CD14-positive monocyte (primary cell): Measurements from ENCODE around the gene SDF4. TPM values are rescaled to one million over a fixed set of nuclear protein-coding genes. Genes with fewer than 3 reads are reported as not detected.
A peak's percentile ranks its signal among the peaks of the same experiment; 100 is the strongest.

Experiments
- DNase-seq, 3 donors: peaks; one replicate each; pipeline ENCODE4 v3.0.0-alpha.2; 2011 to 2022
- H2AFZ ChIP-seq: 2 replicates; pipeline ENCODE4 v1.6.0; 2012; ENCODE audit warnings: mild to moderate bottlenecking, low read depth, low read length, inconsistent platforms; ENCODE audit not compliant: insufficient read depth, poor library complexity, severe bottlenecking
- H3K27ac ChIP-seq, 2 donors: 1 replicate in 1 of 2; 2 replicates in 1 of 2; pipeline ENCODE4 v1.5.1; 2012 to 2013; ENCODE audit warnings: low read length in 2 of 2, control low read depth in 1 of 2, inconsistent platforms in 1 of 2, low read depth in 1 of 2, mild to moderate bottlenecking in 1 of 2
- H3K27me3 ChIP-seq, 2 donors: one replicate each; pipeline versions ENCODE4 v1.6.0 to v1.6.1; 2011 to 2013; ENCODE audit warnings: low read length in 2 of 2; ENCODE audit not compliant: control insufficient read depth in 2 of 2, insufficient read depth in 2 of 2
- H3K36me3 ChIP-seq, 2 donors: replicated peaks in 1 of 2; 1 replicate in 1 of 2; 2 replicates in 1 of 2; pipeline versions ENCODE4 v1.5.1 to v1.6.1; 2012 to 2013; ENCODE audit warnings: low read length in 2 of 2, control low read depth in 1 of 2, inconsistent platforms in 1 of 2, mild to moderate bottlenecking in 1 of 2; ENCODE audit not compliant: insufficient read depth in 2 of 2, control insufficient read depth in 1 of 2
- H3K4me1 ChIP-seq, 2 donors: 1 replicate in 1 of 2; 2 replicates in 1 of 2; pipeline versions ENCODE4 v1.5.1 to v1.6.1; 2012 to 2013; ENCODE audit warnings: low read length in 2 of 2, control low read depth in 1 of 2, inconsistent platforms in 1 of 2, mild to moderate bottlenecking in 1 of 2, moderate library complexity in 1 of 2; ENCODE audit not compliant: insufficient read depth in 2 of 2, control insufficient read depth in 1 of 2
- H3K4me2 ChIP-seq: replicated peaks from 2 replicates; pipeline ENCODE3; 2012; ENCODE audit warnings: low read length, moderate library complexity, mild to moderate bottlenecking; ENCODE audit not compliant: poor library complexity, severe bottlenecking; ENCODE audit errors: extremely low read depth
- H3K4me3 ChIP-seq, 3 experiments: fragments of 200-600 bp in 1 of 3; sonication (generic) in 1 of 3; replicated peaks in 1 of 3; 1 replicate in 2 of 3; 2 replicates in 1 of 3; pipeline ENCODE4 v1.5.1; 2011 to 2013; ENCODE audit warnings: low read length in 3 of 3, mild to moderate bottlenecking in 3 of 3, control low read depth in 2 of 3, low read depth in 2 of 3, inconsistent platforms in 1 of 3, moderate library complexity in 1 of 3
- H3K79me2 ChIP-seq: 2 replicates; pipeline ENCODE4 v1.6.0; 2012; ENCODE audit warnings: mild to moderate bottlenecking, control low read depth, inconsistent platforms, low read length, moderate library complexity; ENCODE audit not compliant: insufficient read depth
- H3K9ac ChIP-seq: 2 replicates; pipeline ENCODE4 v1.6.0; 2017; ENCODE audit warnings: low read length, mild to moderate bottlenecking; ENCODE audit not compliant: insufficient read depth, poor library complexity, severe bottlenecking
- H3K9me3 ChIP-seq, 2 donors: replicated peaks in 1 of 2; 1 replicate in 1 of 2; 2 replicates in 1 of 2; pipeline versions ENCODE4 v1.5.1 to v1.6.1; 2012 to 2013; ENCODE audit warnings: low read length in 2 of 2, control low read depth in 1 of 2; ENCODE audit not compliant: control insufficient read depth in 1 of 2, insufficient read depth in 1 of 2
- H4K20me1 ChIP-seq: 2 replicates; pipeline ENCODE4 v1.6.0; 2012; ENCODE audit warnings: mild to moderate bottlenecking, low read length, control low read depth, moderate library complexity; ENCODE audit not compliant: insufficient read depth
- H3K27ac Mint-ChIP-seq, 7 donors: one replicate each; pipeline ENCODE4 v1.8.0; 2020; ENCODE audit warnings: mild to moderate bottlenecking in 7 of 7, mixed read lengths in 7 of 7, moderate library complexity in 6 of 7, inconsistent platforms in 2 of 7
- H3K27me3 Mint-ChIP-seq, 3 donors: one replicate each; pipeline ENCODE4 v1.8.0; 2021 to 2022; ENCODE audit warnings: low read depth in 3 of 3, mild to moderate bottlenecking in 3 of 3, mixed read lengths in 3 of 3, moderate library complexity in 3 of 3, inconsistent platforms in 1 of 3
- H3K36me3 Mint-ChIP-seq, 2 donors: one replicate each; pipeline ENCODE4 v1.8.0; 2020; ENCODE audit warnings: mixed read lengths in 2 of 2, inconsistent platforms in 1 of 2, mild to moderate bottlenecking in 1 of 2
- H3K4me1 Mint-ChIP-seq: one replicate; pipeline ENCODE4 v1.8.0; 2020; ENCODE audit warnings: mild to moderate bottlenecking, mixed read lengths
- H3K4me3 Mint-ChIP-seq, 2 donors: one replicate each; pipeline ENCODE4 v1.8.0; 2020; ENCODE audit warnings: mild to moderate bottlenecking in 2 of 2, mixed read lengths in 2 of 2, moderate library complexity in 1 of 2
- H3K9me3 Mint-ChIP-seq, 7 donors: one replicate each; pipeline ENCODE4 v1.8.0; 2020 to 2022; ENCODE audit warnings: mixed read lengths in 7 of 7, mild to moderate bottlenecking in 6 of 7, moderate library complexity in 6 of 7, inconsistent platforms in 2 of 7
- CTCF ChIP-seq: fragments of 200-600 bp; IDR thresholded peaks from one replicate; pipeline ENCODE4 v1.8.0; 2022; ENCODE audit warnings: antibody characterized with exemption, mild to moderate bottlenecking
- WGBS: methylation state at CpG from one replicate; pipeline ENCODE4 v1.1.5; 2013; ENCODE audit warnings: missing lambda C conversion rate; ENCODE audit not compliant: insufficient coverage; 5-methylcytosine and 5-hydroxymethylcytosine counted together
- intact Hi-C, 2 donors: fragments of 100-400 bp; cut with micrococcal nuclease; formaldehyde crosslinking; loops; one replicate each; pipeline versions ENCODE4 v1.15.0 to v1.15.1; 2023
- polyA plus RNA-seq, 3 donors: library from polyadenylated mRNA; depleted of rRNA in 1 of 3; unstranded in 2 of 3; stranded (reverse) in 1 of 3; fragments of 300-500 nt in 2 of 3; fragments of >200 nt in 1 of 3; fragmentation: Illumina TruSeq in 2 of 3; gene quantifications; 1 replicate in 2 of 3; 2 replicates in 1 of 3; pipeline ENCODE4 v1.2.3, GENCODE V29; 2012 to 2021

SDF4 gene
- polyA plus RNA-seq, 3 donors: 81.7 to 98.9 (median 89.0) TPM

GRCh38 chr1:1241588-1242219 lies 9.9 kb upstream of the SDF4 start:
- H4K20me1 ChIP-seq: no peaks in the 10 kb centered on the region
- H3K79me2 ChIP-seq: no peaks in the 10 kb centered on the region
- TF ChIP-seq CTCF: no peak
- H3K4me1 Mint-ChIP-seq: no peaks in the 10 kb centered on the region
- 92% methylated on average over 23 of the region's 26 CpGs for WGBS
- H3K9ac ChIP-seq: no peak overlapping the region
- no peak overlapping the region for H3K4me2 ChIP-seq
- no peak overlapping the region for H2AFZ ChIP-seq
- no peak overlapping the region for H3K4me3 Mint-ChIP-seq
- no peaks in the 10 kb centered on the region for H3K36me3 Mint-ChIP-seq
- H3K27me3 Mint-ChIP-seq: peaks cover 4 to 49% (median 8%) of the 10 kb centered on the region in 3 donors
- H3K36me3 ChIP-seq: no peaks in the 10 kb centered on the region
- H3K9me3 Mint-ChIP-seq: peaks cover 0 to 2% (median 0%) of the 10 kb centered on the region in 7 donors
- peaks cover 0 to 15% of the 10 kb centered on the region in 2 donors for H3K27me3 ChIP-seq
- no peak overlapping the region for H3K4me3 ChIP-seq
- intact Hi-C loops: no loop called here
- no peak for DNase-seq
- no peaks in the 10 kb centered on the region for H3K9me3 ChIP-seq
- no peak overlapping the region for H3K27ac Mint-ChIP-seq
- H3K27ac ChIP-seq: no peak overlapping the region
- H3K4me1 ChIP-seq: no peaks in the 10 kb centered on the region

DNA sequence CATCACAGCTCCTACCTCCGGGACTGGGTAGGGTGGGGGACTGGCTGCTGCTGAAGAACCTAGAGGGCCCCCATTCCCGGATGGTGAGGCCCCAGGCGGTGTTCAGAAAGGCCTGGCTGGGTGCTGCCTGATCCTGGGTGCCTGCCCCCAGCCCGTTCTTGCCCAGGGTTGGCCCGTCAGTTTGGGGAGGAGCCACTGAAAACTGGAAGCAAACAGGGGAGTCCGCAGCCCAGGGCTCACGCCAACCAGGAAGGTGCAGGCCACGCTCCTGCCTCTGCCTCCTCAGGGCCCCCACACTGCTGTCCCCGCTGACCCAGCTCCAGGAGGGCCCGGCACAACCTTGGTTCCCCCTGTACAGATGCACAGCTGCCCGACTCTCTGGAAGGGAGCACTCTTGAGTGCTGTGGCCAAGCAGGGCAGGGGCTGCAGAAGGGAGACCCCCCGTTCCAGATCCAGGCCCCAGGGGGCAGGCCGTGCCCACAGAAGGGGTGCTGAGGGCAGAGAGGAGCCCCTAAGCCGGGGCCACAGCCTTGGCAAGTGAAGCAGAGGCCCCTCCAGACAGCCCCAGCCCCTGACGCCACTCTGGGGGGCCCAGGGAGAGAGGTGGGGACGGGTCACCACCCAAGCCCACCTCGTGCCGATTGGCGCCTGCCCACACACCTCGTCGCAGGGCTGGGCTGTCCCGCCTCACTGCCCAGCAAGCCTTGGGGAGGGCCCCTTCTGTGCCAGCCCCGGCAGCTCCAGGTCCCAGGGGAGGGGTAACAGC lies 9.2 kb upstream of the SDF4 start:
- H3K9me3 Mint-ChIP-seq: peaks cover 0 to 2% (median 0%) of the 10 kb centered on the region in 7 donors
- Histone ChIP-seq H3K79me2 (no peaks in the 10 kb centered on the region), H3K4me2 (no peak overlapping the region), H3K27ac (no peak overlapping the region), H3K4me1 (no peaks in the 10 kb centered on the region), H3K9me3 (no peaks in the 10 kb centered on the region), H3K9ac (no peak overlapping the region), H4K20me1 (no peaks in the 10 kb centered on the region), H3K4me3 (no peak overlapping the region), H2AFZ (no peak overlapping the region), H3K27me3 (peaks cover 0 to 14% of the 10 kb centered on the region in 2 donors), H3K36me3 (no peaks in the 10 kb centered on the region)
- WGBS: 53% methylated on average over 18 of the region's 23 CpGs
- no peak overlapping the region for H3K4me3 Mint-ChIP-seq
- DNase-seq: no peak
- intact Hi-C loops: no loop called here
- H3K27ac Mint-ChIP-seq: peak overlapping the region in 1 of 7 donors; percentile 45
- TF ChIP-seq CTCF: no peak
- H3K36me3 Mint-ChIP-seq: no peaks in the 10 kb centered on the region
- peaks cover 4 to 47% (median 5%) of the 10 kb centered on the region in 3 donors for H3K27me3 Mint-ChIP-seq
- H3K4me1 Mint-ChIP-seq: no peaks in the 10 kb centered on the region
